Gastroesophageal sphincter (tissue), 3 donors: ENCODE measurements around the gene BEGAIN.

Experiments used
- POLR2A ChIP-seq, 2 donors: fragments of 450-650 bp; IDR thresholded peaks; one replicate each; pipeline ENCODE4 v1.6.1; 2017; ENCODE audit warnings: antibody characterized with exemption in 2 of 2, mild to moderate bottlenecking in 2 of 2, moderate library complexity in 1 of 2
- TF ChIP-seq, protein P1 (sequence below), 4 experiments: fragments of 200-600 bp in 2 of 4; fragments of 450-650 bp in 2 of 4; sonication (generic) in 1 of 4; IDR thresholded peaks; one replicate each; pipeline ENCODE4 v1.5.1; 2017 to 2019; ENCODE audit warnings: antibody characterized with exemption in 4 of 4, mild to moderate bottlenecking in 2 of 4, moderate library complexity in 2 of 4

DNA sequence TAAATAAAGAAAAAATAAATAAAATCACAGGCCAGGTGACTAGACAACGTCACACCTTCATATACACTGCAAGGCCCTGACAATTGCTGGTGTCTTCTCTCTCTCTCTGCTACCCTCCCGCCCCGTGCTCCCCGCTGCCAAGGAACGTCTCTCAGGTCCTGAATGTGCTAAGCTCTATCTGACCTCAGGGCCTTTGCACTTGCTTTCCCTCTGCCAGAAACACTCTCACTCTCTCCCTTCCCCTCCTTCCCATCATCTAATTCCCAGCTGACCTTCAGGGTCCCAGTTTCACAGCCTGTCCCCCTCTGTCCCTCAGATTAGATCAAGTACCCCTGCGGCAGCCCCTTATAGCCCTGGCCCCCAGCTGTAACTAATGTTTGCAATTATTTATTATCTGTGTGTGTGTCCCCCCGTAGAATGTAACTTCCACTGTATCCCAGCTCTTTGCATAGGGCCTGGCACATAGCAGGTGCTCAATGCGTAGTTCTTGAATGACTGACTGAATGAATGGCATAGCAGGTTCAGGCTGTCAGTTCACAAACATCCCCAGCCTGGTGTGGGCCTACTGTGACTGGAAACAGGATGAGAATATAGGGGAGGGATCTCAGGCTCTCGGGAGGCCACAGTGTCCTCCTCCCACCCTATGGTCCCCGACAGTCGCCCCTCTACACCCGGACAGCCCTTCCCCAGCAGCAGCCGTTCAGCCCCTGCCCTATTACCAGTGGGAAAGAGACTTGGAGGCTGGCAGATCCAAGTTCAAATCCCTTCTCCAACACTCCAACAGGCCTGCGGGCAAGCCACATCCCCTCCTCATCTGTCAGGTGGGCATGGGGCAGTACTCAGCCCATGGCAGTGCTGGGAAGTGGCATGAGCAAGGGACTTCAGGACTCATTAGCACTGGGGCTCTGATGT is 6.6 kb downstream of the BEGAIN start:
- TF ChIP-seq, protein P1, sequence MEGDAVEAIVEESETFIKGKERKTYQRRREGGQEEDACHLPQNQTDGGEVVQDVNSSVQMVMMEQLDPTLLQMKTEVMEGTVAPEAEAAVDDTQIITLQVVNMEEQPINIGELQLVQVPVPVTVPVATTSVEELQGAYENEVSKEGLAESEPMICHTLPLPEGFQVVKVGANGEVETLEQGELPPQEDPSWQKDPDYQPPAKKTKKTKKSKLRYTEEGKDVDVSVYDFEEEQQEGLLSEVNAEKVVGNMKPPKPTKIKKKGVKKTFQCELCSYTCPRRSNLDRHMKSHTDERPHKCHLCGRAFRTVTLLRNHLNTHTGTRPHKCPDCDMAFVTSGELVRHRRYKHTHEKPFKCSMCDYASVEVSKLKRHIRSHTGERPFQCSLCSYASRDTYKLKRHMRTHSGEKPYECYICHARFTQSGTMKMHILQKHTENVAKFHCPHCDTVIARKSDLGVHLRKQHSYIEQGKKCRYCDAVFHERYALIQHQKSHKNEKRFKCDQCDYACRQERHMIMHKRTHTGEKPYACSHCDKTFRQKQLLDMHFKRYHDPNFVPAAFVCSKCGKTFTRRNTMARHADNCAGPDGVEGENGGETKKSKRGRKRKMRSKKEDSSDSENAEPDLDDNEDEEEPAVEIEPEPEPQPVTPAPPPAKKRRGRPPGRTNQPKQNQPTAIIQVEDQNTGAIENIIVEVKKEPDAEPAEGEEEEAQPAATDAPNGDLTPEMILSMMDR (IDR thresholded peaks at IDR 0.05), result no peak
- no peak for TF ChIP-seq POLR2A (IDR thresholded peaks at IDR 0.05)
